ENCODE results near the gene DDRGK1.
A peak's percentile ranks its signal among the peaks of the same experiment; 100 is the strongest.

Gene DDRGK1

DNA sequence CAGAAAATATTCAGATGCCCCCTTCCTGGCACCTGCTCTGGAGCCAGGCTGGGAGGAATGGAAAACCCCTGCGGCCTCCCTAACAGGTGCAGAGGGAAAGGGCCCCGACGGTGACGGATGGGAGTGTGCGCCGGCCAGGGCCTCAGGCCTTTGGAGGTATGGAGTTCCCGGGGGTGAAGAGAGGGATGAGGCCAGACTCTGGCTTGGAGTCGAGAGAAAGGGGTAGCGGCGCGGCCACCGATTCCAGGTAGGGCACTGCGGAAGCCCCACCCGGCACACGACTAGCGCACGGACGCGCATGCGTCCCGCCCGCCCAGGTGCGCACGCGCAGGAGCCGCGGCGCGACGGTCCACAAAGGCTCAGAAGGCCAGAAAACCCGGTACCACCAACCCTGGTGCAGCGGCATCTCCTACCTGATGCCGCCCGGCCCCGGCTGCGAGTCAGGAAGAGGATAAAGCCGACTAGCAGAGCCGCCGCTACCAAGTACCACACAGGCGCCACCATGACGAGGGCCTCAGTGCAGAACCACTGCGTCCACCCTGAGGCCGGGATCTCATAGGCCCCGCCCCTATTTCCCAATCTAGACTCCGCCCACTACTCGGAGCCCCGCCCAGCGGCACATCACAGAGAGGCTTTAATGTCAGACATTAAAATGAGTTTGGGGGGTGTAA is at the start of gene DDRGK1:
TSS of gene DDRGK1 (minus strand) at position 559 of the 671 bp plus-strand sequence. CDS start at position 504, 55 bp downstream.
- TF ChIP-seq CTCF (IDR thresholded peaks at IDR 0.05; ENCODE audit: borderline replicate concordance, insufficient read depth, low read depth, low read length): no peak
- H3K4me3 ChIP-seq (ENCODE audit: low read depth, low read length): peak within 1 kb of the TSS; percentile 67

DNA sequence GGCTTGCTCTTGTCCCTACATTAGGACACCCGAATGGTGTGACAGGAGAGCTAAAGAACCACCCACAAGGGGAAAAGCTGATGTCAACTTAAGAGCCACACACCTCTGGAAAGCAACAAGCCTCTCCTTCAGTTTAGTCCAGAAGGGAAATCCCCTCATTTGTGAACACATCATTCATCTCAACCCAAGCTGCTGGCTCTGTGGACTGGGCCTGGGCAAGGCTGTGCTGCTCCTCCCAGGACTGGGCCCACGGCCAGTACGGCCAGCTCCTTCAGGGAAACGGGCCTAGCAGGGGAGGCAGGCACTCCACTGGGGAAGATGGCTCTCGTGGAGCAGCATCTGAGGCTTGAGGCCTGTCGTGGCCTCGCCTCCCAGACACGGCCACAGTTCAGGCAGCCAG is 47.3 kb upstream of the DDRGK1 start:
- no peak for TF ChIP-seq CTCF (IDR thresholded peaks at IDR 0.05; ENCODE audit: borderline replicate concordance, insufficient read depth, low read depth, low read length)
- no peak overlapping the region for H3K4me3 ChIP-seq (ENCODE audit: low read depth, low read length)

- H3K4me3 ChIP-seq (ENCODE audit: low read depth, low read length): no peak overlapping the region
- TF ChIP-seq CTCF (IDR thresholded peaks at IDR 0.05; ENCODE audit: borderline replicate concordance, insufficient read depth, low read depth, low read length): no peak; the same call in 1 of the 2 replicates
These were observed 45.6 kb upstream of the DDRGK1 start for GRCh38 chr20:3250091-3250504.

DNA sequence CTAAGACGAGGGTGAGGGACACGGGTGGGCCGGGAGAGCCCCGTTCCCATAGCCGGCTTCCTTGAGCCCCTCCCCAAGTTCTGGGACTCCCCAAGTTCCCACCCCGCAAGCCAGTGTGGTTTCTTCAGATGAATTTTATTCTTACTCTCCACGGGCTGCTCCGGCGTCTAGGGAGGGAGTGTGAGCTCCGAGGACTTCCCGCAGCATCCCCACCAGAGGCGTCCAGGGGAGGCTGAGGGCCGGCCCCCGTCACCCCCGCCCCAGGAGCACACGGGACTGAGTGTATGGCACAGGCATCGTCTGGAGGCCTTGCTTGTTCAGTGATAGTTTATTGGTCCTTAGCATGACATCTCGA is 44.5 kb upstream of the DDRGK1 start:
- H3K4me3 ChIP-seq (ENCODE audit: low read depth, low read length): no peak overlapping the region
- TF ChIP-seq CTCF (IDR thresholded peaks at IDR 0.05; ENCODE audit: borderline replicate concordance, insufficient read depth, low read depth, low read length): no peak

DNA sequence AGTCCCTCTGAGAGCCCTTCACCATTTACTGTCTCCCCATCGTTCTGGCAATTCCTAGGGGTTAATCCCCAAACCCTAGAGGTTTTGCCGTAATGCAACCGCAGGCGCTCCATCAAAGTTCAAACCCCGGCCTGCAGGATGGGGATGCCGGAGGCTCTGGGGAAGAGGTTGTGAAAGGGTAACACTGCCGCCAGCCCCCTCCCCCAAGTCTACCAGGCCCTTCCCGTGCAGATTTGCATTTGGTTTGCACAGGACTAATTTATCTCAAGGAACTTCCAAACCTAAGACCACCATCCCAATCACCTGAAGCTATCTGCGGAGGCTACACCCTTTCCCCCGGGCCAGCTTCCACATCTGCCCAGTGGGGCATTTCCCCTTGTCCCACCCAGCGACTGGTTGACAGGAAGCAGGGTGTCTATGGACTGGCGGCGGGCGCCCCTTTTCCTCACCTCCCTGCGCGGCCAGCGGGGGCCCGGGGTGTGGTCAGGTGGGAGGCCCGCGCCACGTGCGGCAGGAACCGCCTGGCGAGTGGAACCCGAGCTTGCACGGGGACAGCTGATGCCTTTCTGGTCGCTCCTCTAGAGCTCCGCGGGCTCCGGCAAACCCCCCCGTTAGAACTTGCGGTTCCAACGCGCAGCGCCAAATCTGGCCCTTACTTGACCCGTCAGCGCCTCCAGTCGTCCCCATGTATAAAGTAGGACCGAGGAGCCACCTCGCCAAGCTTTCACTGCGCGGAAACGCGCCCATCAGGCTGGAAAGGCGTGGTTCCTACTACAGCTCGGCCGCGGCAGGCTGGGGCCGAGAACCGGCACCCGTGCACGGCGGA is 43.9 kb upstream of the DDRGK1 start:
- no peak for TF ChIP-seq CTCF (IDR thresholded peaks at IDR 0.05; ENCODE audit: borderline replicate concordance, insufficient read depth, low read depth, low read length)
- H3K4me3 ChIP-seq (ENCODE audit: low read depth, low read length): no peak overlapping the region

GRCh38 chr20:3247638-3248037 is 43.2 kb upstream of the DDRGK1 start:
- TF ChIP-seq CTCF (IDR thresholded peaks at IDR 0.05; ENCODE audit: borderline replicate concordance, insufficient read depth, low read depth, low read length): no peak
- H3K4me3 ChIP-seq (ENCODE audit: low read depth, low read length): no peak overlapping the region

GRCh38 chr20:3246682-3247081 is 42.2 kb upstream of the DDRGK1 start:
- no peak for TF ChIP-seq CTCF (IDR thresholded peaks at IDR 0.05; ENCODE audit: borderline replicate concordance, insufficient read depth, low read depth, low read length)
- no peak overlapping the region for H3K4me3 ChIP-seq (ENCODE audit: low read depth, low read length)
